GM13977 (cell line): ENCODE measurements around the gene CUTC.
A peak's percentile ranks its signal among the peaks of the same experiment; 100 is the strongest.

Source experiments
- DNase-seq: peaks from one replicate; pipeline ENCODE4 v3.0.0; 2012; ENCODE audit warnings: low spot score
- in situ Hi-C: fragments of 300-500 bp; cut with MboI; formaldehyde crosslinking; loops from one replicate; pipeline ENCODE4 v1.12.0; 2022; ENCODE audit warnings: low sequenced_read_pairs, low pct_unique_long_range_greater_than_20kb, mixed read lengths, inconsistent platforms; ENCODE audit not compliant: unreplicated experiment
- TF ChIP-seq, protein P1 (sequence below): IDR thresholded peaks from 2 replicates; pipeline ENCODE4 v1.5.1; 2012; ENCODE audit warnings: mild to moderate bottlenecking, control low read depth; ENCODE audit not compliant: insufficient read depth; ENCODE audit errors: extremely low read depth, missing control alignments

The CUTC gene

DNA sequence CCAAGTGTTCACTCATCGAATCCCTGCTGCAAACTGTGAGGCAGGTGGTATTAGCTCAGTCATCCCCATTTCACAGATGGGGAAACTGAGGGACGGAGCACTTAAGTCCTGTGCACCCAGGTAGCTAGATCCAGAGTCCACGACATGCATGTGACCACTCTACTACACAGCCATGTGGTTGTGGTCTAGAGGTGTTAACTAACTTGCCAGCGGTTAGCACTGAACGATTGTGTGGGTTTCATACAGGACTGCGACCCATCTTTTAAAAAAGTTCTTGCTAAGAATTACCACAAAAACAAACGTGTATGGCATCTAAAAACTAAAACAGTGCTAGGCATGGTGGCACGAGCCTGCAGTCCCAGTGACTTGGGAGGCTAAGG lies 34.3 kb downstream of the CUTC start:
- peak; percentile 36 for DNase-seq
- in situ Hi-C loops, result no loop called here
- TF ChIP-seq, protein P1, sequence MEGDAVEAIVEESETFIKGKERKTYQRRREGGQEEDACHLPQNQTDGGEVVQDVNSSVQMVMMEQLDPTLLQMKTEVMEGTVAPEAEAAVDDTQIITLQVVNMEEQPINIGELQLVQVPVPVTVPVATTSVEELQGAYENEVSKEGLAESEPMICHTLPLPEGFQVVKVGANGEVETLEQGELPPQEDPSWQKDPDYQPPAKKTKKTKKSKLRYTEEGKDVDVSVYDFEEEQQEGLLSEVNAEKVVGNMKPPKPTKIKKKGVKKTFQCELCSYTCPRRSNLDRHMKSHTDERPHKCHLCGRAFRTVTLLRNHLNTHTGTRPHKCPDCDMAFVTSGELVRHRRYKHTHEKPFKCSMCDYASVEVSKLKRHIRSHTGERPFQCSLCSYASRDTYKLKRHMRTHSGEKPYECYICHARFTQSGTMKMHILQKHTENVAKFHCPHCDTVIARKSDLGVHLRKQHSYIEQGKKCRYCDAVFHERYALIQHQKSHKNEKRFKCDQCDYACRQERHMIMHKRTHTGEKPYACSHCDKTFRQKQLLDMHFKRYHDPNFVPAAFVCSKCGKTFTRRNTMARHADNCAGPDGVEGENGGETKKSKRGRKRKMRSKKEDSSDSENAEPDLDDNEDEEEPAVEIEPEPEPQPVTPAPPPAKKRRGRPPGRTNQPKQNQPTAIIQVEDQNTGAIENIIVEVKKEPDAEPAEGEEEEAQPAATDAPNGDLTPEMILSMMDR, result no peak

DNA sequence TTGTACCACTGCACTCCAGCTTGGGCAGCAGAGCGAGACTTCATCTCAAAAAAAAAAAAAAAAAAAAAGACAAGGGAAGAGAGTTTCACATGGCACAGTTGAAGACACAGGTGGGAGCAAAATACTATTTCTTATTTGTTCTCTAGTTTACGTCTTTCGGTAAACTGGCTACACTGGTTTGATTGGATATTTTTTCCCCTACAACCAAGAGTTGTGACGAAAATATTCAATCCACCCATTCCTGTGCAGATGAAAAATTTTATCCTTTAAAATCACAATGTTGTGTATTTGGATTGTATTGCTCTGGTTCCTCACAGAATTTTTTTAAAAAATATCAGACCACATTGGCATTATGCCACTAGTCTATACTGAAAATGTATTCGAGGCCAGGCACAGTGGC lies 35.9 kb downstream of the CUTC start:
- in situ Hi-C loops, result no loop called here
- TF ChIP-seq, protein P1, result no peak
- DNase-seq, result no peak

DNA sequence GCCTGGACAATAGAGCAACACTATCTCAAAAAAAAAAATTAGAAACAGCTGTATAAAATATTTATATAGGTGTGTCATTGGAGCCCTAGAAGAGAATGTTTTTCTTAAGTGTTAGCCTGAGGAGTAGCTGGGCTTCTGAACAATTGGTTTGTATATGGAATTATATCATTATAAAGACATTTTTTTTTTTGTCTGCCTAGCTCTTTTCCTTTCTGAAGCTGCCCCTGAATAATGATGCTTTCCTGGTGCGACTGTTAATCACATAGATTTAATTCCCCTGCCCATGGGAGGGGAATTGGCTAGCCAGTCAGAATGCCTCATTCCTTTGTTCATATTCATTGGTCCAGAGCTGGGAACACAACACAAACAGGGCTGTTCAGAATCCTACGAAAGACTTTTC lies 36.5 kb downstream of the CUTC start:
- no peak for DNase-seq

DNA sequence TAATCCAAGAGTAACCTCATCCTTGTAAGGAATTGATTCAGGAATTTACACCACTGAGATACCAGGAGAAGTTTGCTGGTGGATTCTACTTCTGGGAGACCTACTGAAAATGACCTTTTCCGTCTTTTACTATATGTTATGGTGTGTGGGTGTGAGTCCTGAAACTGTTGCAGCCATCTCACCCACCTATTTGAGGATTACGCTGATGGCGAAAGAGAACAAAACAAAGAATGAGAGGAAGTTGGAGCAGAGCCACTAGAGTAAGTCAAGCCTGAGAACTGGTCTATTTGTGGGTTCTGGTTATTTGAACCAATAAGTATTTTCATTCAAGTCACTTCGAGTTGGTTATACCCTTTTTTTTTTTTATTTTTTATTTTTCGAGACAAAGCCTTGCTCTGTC lies 37.7 kb downstream of the CUTC start:
- DNase-seq, result no peak
- TF ChIP-seq, protein P1, result no peak
- in situ Hi-C loops, result no loop called here

More for the DNA sequence above, 36.5 kb downstream of the CUTC start:
- in situ Hi-C loops, result no loop called here
- TF ChIP-seq, protein P1, result no peak

DNA sequence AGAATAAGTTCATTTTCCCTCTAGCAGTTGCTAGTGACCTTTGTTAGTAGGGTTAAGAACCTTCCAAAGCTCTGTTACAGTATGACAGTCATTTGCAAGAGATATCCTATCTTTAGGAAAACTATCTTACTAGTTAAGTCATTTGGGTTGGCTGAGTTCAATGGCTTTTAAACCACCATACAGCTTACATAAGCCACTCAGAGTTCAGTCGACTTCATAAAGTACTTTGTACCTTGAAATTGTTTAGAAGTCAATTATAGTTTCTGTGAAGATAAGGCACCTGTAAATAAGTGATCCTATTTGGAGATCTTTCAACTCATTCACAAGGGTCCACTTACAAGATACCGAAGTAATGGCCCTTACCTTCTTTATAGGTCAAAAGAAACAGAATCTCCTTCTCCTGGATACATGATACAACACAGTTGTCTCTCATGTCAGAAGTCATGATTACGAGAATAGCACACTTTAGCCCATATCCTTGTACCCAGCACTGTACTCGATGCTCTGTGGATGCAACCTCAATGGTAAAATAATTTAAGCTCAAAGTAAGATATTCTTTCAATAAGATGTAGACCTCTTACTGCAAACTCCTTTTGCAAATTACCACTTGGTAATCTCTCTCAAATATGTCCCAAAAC lies 38.5 kb downstream of the CUTC start:
- in situ Hi-C loops, result no loop called here
- DNase-seq, result no peak

DNA sequence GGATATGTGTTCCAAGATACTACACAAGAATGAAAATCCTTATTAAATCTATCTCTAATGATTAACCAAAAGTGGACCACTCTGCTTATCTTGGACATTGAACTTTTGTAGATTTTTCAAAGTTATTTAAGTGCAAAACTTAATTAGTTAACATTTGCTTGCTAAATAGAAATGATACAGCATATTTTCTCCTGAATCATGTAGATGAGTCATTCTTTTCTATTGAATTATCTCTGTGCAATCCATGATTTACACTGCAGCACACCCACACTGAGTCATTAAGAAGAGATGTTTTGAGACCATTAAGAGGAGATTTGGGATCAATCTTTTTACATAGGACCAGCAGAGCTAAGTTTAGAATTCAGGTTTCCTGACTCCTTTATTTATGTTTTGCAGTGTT lies 43.8 kb downstream of the CUTC start:
- in situ Hi-C loops, result no loop called here
- TF ChIP-seq, protein P1, result no peak
- DNase-seq, result no peak

More for the DNA sequence above, 38.5 kb downstream of the CUTC start:
- TF ChIP-seq, protein P1, result no peak
